ENCODE measurements around the gene HNRNPLL. TPM values are rescaled to one million over a fixed set of nuclear protein-coding genes. Genes with fewer than 3 reads are reported as not detected.
A peak's percentile ranks its signal among the peaks of the same experiment; 100 is the strongest.

HNRNPLL gene
- total and polyA plus RNA-seq, 2 of the 13 experiments (the other 11 are each of a cell fraction or from before 2014, with no cell fraction given), result 49.4 to 103 TPM

- TF ChIP-seq NPAS2 (CRISPR knock-in tag; IDR thresholded peaks at IDR 0.05; ENCODE audit: borderline replicate concordance) (no peak), NFKBIZ (CRISPR knock-in tag; IDR thresholded peaks at IDR 0.05) (0 out of 2 replicates have a peak, but pooled peaks have one; percentile 9)
Observed at GRCh38 chr2:38540580-38541286, 62.0 kb downstream of the HNRNPLL start (continued).

DNA sequence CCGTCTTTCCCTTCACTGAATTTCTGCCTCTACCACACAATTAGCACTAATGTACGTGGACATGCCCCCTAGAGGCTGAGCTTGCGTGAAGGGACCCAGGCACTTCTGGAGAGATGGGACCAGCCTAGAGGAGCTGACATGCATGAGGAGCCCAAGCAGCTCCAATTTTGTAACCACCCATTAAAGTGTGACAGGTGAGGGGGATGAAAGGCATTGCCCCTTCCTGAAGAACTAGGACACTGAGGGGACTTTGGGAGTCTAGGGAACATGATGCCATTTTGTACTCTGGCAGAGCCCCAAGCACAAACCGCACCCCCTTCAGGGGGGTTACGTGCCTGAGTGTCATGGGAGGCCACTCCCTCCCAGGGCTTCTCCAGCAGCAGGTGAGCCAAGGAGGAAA, 63.6 kb downstream of the HNRNPLL start:
- TF ChIP-seq, protein P1, sequence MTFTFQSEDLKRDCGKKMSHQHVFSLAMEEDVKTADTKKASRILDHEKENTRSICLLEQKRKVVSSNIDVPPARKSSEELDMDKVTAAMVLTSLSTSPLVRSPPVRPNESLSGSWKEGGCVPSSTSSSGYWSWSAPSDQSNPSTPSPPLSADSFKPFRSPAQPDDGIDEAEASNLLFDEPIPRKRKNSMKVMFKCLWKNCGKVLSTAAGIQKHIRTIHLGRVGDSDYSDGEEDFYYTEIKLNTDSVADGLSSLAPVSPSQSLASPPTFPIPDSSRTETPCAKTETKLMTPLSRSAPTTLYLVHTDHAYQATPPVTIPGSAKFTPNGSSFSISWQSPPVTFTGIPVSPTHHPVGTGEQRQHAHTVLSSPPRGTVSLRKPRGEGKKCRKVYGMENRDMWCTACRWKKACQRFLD (CRISPR knock-in tag; IDR thresholded peaks at IDR 0.05; ENCODE audit: borderline replicate concordance), result no peak
- TF ChIP-seq, protein P2, sequence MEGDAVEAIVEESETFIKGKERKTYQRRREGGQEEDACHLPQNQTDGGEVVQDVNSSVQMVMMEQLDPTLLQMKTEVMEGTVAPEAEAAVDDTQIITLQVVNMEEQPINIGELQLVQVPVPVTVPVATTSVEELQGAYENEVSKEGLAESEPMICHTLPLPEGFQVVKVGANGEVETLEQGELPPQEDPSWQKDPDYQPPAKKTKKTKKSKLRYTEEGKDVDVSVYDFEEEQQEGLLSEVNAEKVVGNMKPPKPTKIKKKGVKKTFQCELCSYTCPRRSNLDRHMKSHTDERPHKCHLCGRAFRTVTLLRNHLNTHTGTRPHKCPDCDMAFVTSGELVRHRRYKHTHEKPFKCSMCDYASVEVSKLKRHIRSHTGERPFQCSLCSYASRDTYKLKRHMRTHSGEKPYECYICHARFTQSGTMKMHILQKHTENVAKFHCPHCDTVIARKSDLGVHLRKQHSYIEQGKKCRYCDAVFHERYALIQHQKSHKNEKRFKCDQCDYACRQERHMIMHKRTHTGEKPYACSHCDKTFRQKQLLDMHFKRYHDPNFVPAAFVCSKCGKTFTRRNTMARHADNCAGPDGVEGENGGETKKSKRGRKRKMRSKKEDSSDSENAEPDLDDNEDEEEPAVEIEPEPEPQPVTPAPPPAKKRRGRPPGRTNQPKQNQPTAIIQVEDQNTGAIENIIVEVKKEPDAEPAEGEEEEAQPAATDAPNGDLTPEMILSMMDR (CRISPR knock-in tag; IDR thresholded peaks at IDR 0.05), result peak; percentile 25; the same call in 1 of the 2 replicates
- Histone ChIP-seq H2AFZ (ENCODE audit: low read length) (no peak overlapping the region), H4K20me1 (ENCODE audit: insufficient read depth, low read length) (no peaks in the 10 kb centered on the region), H3K36me3 (replicated peaks in 1 of 2; ENCODE audit: control insufficient read depth in 1 of 2, insufficient read depth in 2 of 2, low read length in 2 of 2) (no peaks in the 10 kb centered on the region), H3K27me3 (ENCODE audit: control insufficient read depth in 1 of 2, insufficient read depth in 2 of 2, low read length in 2 of 2) (no peaks in the 10 kb centered on the region), H3K9ac (ENCODE audit: insufficient read depth, low read depth, low read length) (no peak overlapping the region), H3K79me2 (ENCODE audit: insufficient read depth, low read length) (no peaks in the 10 kb centered on the region), H3K4me1 (ENCODE audit: insufficient read depth, low read length) (peaks cover 68% of the 10 kb centered on the region), H3K9me3 (ENCODE audit: low read length) (no peaks in the 10 kb centered on the region), H3K4me3 (replicated peaks in 1 of 3; ENCODE audit: insufficient read depth in 1 of 3, low read depth in 2 of 3, low read length in 3 of 3) (no peak overlapping the region), H3K27ac (ENCODE audit: extremely low read length, insufficient read depth, low read length) (no peak overlapping the region), H3K4me2 (ENCODE audit: low read depth, low read length) (no peak overlapping the region)
- FAIRE-seq, result no peak
- WGBS (ENCODE audit: low lambda C conversion rate), result 87% methylated on average over 5 of the region's 5 CpGs
- in situ Hi-C loops (cut with HindIII; ENCODE audit: extremely low pct_ligation_motif_present, low pct_unique_long_range_greater_than_20kb) (loop anchor here (5.0 kb wide), 1 partner anchor 198 kb away; no protein-coding TSS in a partner anchor), intact Hi-C loops (cut with micrococcal nuclease; ENCODE audit: unreplicated experiment) (no loop called here)
- ChIA-PET POLR2A (no interaction called here), CTCF (ENCODE audit: low intra/inter-chr PET ratio, low total read pairs) (interaction anchor here (0.7 kb wide), 1 partner anchor 202 kb away, joined by 3 read pairs; no protein-coding TSS in a partner anchor)
- no TSS peak for BruUV-seq (replicated peaks)
- no peak for DNase-seq (ENCODE audit: low spot score)
- ATAC-seq, result 0 out of 3 replicates have a peak, but pooled peaks have one; percentile 1
